Mesodermal cell (in vitro differentiated cells): ENCODE measurements around the gene PCSK5.

ENCODE experiments used
- H3K27ac ChIP-seq: 2 replicates; pipeline ENCODE4 v1.7.0; 2013; ENCODE audit warnings: mild to moderate bottlenecking, low read depth, low read length, moderate library complexity; ENCODE audit not compliant: severe bottlenecking
- H3K36me3 ChIP-seq: 2 replicates; pipeline ENCODE4 v1.7.1; 2013; ENCODE audit warnings: mild to moderate bottlenecking, low read length, moderate library complexity; ENCODE audit not compliant: control insufficient read depth, insufficient read depth
- H3K4me1 ChIP-seq: one replicate; pipeline ENCODE4 v1.7.1; 2013; ENCODE audit warnings: mild to moderate bottlenecking, low read length; ENCODE audit not compliant: insufficient read depth, control insufficient read depth, poor library complexity, severe bottlenecking
- H3K4me3 ChIP-seq: 2 replicates; pipeline ENCODE4 v1.7.0; 2013; ENCODE audit warnings: low read length, control low read depth, mild to moderate bottlenecking; ENCODE audit not compliant: insufficient read depth, poor library complexity, severe bottlenecking; ENCODE audit errors: extremely low read depth
- H3K9me3 ChIP-seq: 2 replicates; pipeline ENCODE4 v1.7.1; 2013; ENCODE audit warnings: mild to moderate bottlenecking, low read length, moderate library complexity; ENCODE audit not compliant: control insufficient read depth
- WGBS, 2 experiments: methylation state at CpG; one replicate each; pipeline ENCODE4 v1.1.5; 2013; ENCODE audit warnings: missing lambda C conversion rate in 2 of 2; ENCODE audit not compliant: insufficient coverage in 2 of 2; 5-methylcytosine and 5-hydroxymethylcytosine counted together

PCSK5 gene

DNA sequence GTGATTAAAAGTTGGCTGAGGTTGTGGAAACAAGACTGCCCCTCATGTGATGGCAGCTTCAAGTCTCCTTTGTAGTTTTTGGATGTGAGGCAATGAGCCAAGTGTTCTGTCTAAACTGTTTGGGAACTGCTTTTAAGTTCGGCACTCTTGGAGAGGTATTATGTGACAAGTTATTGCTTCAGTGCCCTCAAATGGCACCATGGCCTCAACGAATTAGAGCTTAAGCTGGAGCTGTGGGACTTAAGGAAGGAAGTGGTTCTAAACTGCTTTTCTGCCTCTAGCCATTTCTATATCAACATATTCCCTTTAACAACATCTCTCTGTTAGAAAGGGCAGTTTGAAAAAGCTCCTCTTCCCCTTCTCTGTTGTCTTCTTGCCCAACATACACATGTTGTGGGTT lies 276.1 kb downstream of the PCSK5 start:
- WGBS, 2 experiments, result 100% methylated on average over 1 of the region's 2 CpGs; no CpG with 5 or more reads in 1 of the 2 experiments
- no peak overlapping the region for H3K27ac ChIP-seq
- peaks cover 28% of the 10 kb centered on the region for H3K36me3 ChIP-seq
- H3K4me1 ChIP-seq, result peaks cover 19% of the 10 kb centered on the region
- no peaks in the 10 kb centered on the region for H3K9me3 ChIP-seq
- H3K4me3 ChIP-seq, result no peak overlapping the region

DNA sequence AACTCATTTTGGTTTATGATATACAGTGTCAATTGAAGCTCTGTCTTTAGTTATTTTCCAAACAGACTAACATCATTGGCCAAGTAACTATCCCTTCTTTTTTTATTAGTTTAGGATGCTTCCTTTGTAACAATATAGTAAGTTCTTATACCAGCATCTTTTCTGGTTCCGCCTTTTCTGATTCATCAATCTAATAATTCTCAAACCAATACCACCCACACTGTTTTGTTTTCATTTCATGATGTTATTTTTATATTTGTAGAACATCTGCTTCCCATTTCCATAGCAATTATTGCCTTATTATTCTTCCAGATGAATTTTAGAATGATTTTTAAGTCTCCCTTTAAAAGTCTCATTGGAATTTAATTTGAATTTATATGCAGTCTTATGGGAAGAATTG lies 285.7 kb downstream of the PCSK5 start:
- H3K4me3 ChIP-seq, result no peak overlapping the region
- WGBS, 2 experiments, result no CpG with 5 or more reads among the region's 1 CpG
- H3K36me3 ChIP-seq, result peaks cover 2% of the 10 kb centered on the region
- H3K9me3 ChIP-seq, result no peaks in the 10 kb centered on the region
- peaks cover 7% of the 10 kb centered on the region for H3K4me1 ChIP-seq
- no peak overlapping the region for H3K27ac ChIP-seq

DNA sequence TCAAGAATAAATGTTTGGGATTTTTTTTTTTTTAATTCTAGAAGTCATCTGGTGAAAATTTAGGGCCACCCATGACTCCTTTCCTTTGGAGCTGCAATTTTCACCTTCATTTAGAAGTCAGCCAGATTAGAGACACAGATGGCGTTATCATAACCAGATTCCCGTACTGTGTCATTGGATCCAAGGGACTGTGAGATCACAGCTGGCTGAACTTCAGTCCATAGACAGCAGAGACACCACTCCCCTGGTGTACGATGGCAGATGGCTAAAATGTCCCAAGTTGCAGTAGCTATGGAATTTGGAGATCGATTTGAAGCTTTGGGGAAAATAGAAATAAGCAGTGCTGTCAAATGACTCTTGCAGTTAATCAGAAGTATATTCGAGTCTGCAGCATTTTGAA lies 287.5 kb downstream of the PCSK5 start:
- no peak overlapping the region for H3K4me3 ChIP-seq
- H3K27ac ChIP-seq, result no peak overlapping the region
- no peaks in the 10 kb centered on the region for H3K9me3 ChIP-seq
- no peaks in the 10 kb centered on the region for H3K36me3 ChIP-seq
- WGBS, 2 experiments, result 86% methylated on average over 5 of the region's 5 CpGs
- peaks cover 17% of the 10 kb centered on the region for H3K4me1 ChIP-seq

- Histone ChIP-seq H3K36me3 (peaks cover 14% of the 10 kb centered on the region), H3K9me3 (no peaks in the 10 kb centered on the region), H3K27ac (peak overlapping the region; percentile 80), H3K4me1 (peaks cover 17% of the 10 kb centered on the region), H3K4me3 (no peak overlapping the region)
- no CpG with 5 or more reads among the region's 3 CpGs for WGBS, 2 experiments
Measured at GRCh38 chr9:76180541-76180940, 290.1 kb downstream of the PCSK5 start.

- peaks cover 14% of the 10 kb centered on the region for H3K36me3 ChIP-seq
- no peak overlapping the region for H3K4me3 ChIP-seq
- H3K4me1 ChIP-seq, result peaks cover 17% of the 10 kb centered on the region
- H3K9me3 ChIP-seq, result no peaks in the 10 kb centered on the region
- H3K27ac ChIP-seq, result peak overlapping the region; percentile 80
- WGBS, 2 experiments, result 56 to 71% methylated on average over 4 to 5 of the region's 5 CpGs
Measured at GRCh38 chr9:76181020-76181641, 290.7 kb downstream of the PCSK5 start.

DNA sequence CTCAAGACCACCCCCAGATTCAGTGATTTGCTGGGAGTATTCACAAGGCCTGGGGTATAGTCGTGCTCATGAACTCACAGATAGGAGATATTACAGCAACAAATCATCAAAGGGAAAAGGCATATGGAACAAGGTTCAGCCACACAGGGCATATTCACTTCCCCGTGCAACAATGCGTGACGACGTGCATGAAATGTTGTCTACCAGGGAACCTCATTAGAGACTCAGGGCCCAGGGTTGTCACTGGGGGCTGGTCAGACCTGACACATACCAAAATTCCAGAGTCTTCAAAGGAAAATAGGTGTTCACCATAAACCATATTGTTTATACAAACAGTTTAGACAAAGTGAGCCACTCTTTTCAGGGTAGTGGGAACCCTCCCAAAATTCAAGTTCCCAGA lies 291.3 kb downstream of the PCSK5 start:
- H3K27ac ChIP-seq, result peak overlapping the region; percentile 80
- peaks cover 14% of the 10 kb centered on the region for H3K36me3 ChIP-seq
- WGBS, 2 experiments, result 90 to 97% methylated on average over 4 of the region's 5 CpGs
- H3K4me3 ChIP-seq, result no peak overlapping the region
- H3K4me1 ChIP-seq, result peaks cover 17% of the 10 kb centered on the region
- no peaks in the 10 kb centered on the region for H3K9me3 ChIP-seq

DNA sequence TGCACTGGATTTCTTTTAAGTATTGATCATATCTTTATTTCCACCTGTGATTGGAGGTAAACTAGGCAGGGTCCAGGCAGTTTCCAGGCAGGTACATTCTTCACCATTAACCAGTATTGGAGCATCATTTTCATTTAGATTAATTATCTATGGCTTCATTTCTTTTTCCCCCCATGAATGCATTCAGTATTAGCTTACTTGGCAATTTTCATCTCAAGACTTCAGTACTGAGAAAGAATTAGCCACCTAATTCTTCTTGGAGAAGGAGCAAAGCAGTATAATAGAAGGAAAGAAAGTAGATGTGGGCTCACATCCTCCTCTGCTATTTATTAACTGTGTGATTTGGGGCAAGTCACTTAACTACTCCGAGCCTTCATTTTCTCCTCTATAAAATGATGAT lies 295.0 kb downstream of the PCSK5 start:
- no CpG with 5 or more reads among the region's 1 CpG for WGBS, 2 experiments

DNA sequence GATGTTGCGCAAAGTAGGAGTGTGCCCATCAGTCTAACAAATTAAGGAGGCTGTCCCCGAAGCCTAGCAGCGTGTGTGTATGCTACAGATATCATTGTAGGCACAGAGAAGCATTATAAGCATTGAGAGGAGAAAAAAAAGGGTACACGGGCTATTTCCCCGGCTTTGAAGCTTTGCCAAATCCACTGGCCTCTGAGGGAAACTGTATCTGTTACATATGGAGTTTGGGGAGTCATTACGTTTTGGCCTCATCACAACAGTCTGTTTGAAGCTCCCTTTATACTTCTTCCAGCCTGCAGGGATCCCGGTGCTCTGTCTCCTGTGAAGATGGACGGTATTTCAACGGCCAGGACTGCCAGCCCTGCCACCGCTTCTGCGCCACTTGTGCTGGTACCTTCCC lies 297.8 kb downstream of the PCSK5 start:
- H3K36me3 ChIP-seq, result peaks cover 39% of the 10 kb centered on the region
- H3K4me3 ChIP-seq, result no peak overlapping the region
- H3K9me3 ChIP-seq, result no peaks in the 10 kb centered on the region
- WGBS, 2 experiments, result 89 to 97% methylated on average over 9 to 10 of the region's 11 CpGs
- H3K27ac ChIP-seq, result no peak overlapping the region
- H3K4me1 ChIP-seq, result no peaks in the 10 kb centered on the region

More for the DNA sequence above, 295.0 kb downstream of the PCSK5 start:
- Histone ChIP-seq H3K4me3 (no peak overlapping the region), H3K27ac (no peak overlapping the region), H3K36me3 (peaks cover 30% of the 10 kb centered on the region), H3K9me3 (no peaks in the 10 kb centered on the region), H3K4me1 (peaks cover 17% of the 10 kb centered on the region)

DNA sequence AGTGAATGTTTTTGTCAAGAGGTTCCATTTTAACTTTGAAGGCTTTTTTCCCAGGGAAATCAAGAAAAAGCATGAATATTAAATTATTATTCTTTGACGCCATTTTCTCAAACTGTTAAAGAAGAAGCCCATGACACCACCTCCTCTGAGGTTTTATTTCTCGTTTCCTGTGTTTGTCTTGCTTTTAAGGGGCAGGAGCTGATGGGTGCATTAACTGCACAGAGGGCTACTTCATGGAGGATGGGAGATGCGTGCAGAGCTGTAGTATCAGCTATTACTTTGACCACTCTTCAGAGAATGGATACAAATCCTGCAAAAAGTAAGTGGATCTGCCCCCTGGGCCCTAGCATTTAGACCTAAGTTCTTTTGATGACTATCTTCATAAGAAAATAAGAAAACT lies 298.4 kb downstream of the PCSK5 start:
- no CpG with 5 or more reads among the region's 3 CpGs for WGBS, 2 experiments
- Histone ChIP-seq H3K4me1 (no peaks in the 10 kb centered on the region), H3K27ac (no peak overlapping the region), H3K9me3 (no peaks in the 10 kb centered on the region), H3K4me3 (no peak overlapping the region), H3K36me3 (peaks cover 36% of the 10 kb centered on the region)

DNA sequence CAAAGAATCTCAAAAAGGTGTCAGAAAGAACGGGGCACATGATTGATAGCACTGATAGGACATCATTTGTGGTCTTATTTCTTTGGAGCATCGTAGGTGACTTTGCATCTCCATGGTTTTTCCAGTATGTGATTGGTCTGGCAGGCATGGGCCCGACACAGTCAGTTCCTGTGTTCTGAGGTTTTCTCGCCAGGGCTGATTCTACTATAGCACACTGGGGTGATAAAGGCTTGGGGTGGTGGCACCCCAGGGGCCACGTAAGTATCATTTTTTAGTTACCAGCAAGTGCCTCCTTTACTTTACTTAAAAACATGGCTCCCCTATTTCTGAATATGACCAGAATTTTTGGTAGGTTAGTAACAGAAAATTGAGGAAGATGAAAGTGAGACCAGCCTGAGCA lies 301.0 kb downstream of the PCSK5 start:
- no peak overlapping the region for H3K4me3 ChIP-seq
- WGBS, 2 experiments, result 85 to 100% methylated on average over 2 of the region's 5 CpGs
- H3K9me3 ChIP-seq, result no peaks in the 10 kb centered on the region
- no peaks in the 10 kb centered on the region for H3K4me1 ChIP-seq
- H3K36me3 ChIP-seq, result peaks cover 28% of the 10 kb centered on the region
- H3K27ac ChIP-seq, result no peak overlapping the region

DNA sequence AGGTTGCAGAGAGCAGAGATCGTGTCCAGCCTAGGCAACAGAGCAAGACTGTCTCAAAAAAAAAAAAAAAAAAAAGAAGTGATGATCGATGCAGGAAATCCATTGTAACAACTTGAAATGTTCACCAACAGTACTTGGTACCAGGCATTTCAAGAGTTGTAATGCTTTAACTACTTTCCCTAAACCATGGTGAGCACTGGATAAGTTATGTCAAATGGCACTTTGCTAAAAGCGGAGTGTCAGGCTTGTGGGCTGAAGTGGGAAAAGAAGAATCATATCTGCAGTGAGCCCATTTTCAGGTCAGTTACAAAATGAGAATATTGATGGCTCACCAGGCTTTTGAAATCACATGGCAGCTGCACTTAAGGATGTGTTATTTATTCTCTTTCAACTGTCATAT lies 301.5 kb downstream of the PCSK5 start:
- WGBS, 2 experiments, result 95 to 100% methylated on average over 1 to 2 of the region's 3 CpGs
- no peak overlapping the region for H3K4me3 ChIP-seq
- peaks cover 28% of the 10 kb centered on the region for H3K36me3 ChIP-seq
- no peak overlapping the region for H3K27ac ChIP-seq
- no peaks in the 10 kb centered on the region for H3K4me1 ChIP-seq
- no peaks in the 10 kb centered on the region for H3K9me3 ChIP-seq
